HepG2 (cell line): ENCODE measurements around the gene ACKR4. TPM values are rescaled to one million over a fixed set of nuclear protein-coding genes. Genes with fewer than 3 reads are reported as not detected.

ENCODE experiments used
- ATAC-seq: fragments of 200-7000 bp; cut with Tn5 transposase; 3 replicates; pipeline ENCODE4 v1.9.1; 2020; ENCODE audit warnings: mild to moderate bottlenecking, moderate library complexity
- BruUV-seq: library from RNA; stranded (reverse); fragments of 400-500 nt; replicated peaks from 2 replicates; lab custom pipeline; 2021; lab: Mats Ljungman, UMichigan
- CTCF ChIA-PET: fragments of 300-600 bp; formaldehyde crosslinking; extraction: SDS; loops from one replicate; lab custom pipeline; 2021; ENCODE audit warnings: low total read pairs, inconsistent platforms, low intra/inter-chr PET ratio; lab: Yijun Ruan, JAX
- POLR2A ChIA-PET: fragments of 350-600 bp; sonication (Branson Sonifier 250); formaldehyde crosslinking; loops from one replicate; lab custom pipeline; 2020; ENCODE audit warnings: antibody characterized with exemption, inconsistent platforms; lab: Yijun Ruan, JAX
- DNase-seq: peaks from one replicate; pipeline ENCODE4 v3.0.0-alpha.2; 2015; ENCODE audit warnings: low spot score
- FAIRE-seq: peaks from 3 replicates; lab custom pipeline; 2011; peaks lifted over from hg19 to GRCh38; lab: Jason Lieb, UNC
- H2AFZ ChIP-seq: one replicate; pipeline ENCODE4 v1.6.1; 2011; ENCODE audit warnings: low read length, inconsistent platforms
- H3K27ac ChIP-seq: fragments of 300-600 bp; 3 replicates; pipeline ENCODE4 v1.8.0; 2011; ENCODE audit warnings: mixed run types, mild to moderate bottlenecking, mixed read lengths, low read length, inconsistent platforms; ENCODE audit not compliant: insufficient read depth; ENCODE audit errors: extremely low read length
- H3K27me3 ChIP-seq, 2 experiments: fragments of 200-600 bp in 1 of 2; 2 replicates in 1 of 2; 3 replicates in 1 of 2; pipeline versions ENCODE4 v1.6.0 to v1.8.0; 2011; ENCODE audit warnings: low read length in 2 of 2, mild to moderate bottlenecking in 2 of 2, moderate library complexity in 2 of 2, inconsistent platforms in 1 of 2; ENCODE audit not compliant: insufficient read depth in 2 of 2, control insufficient read depth in 1 of 2
- H3K36me3 ChIP-seq, 2 experiments: fragments of 200-600 bp in 1 of 2; replicated peaks in 1 of 2; 2 replicates in 1 of 2; 3 replicates in 1 of 2; pipeline versions ENCODE4 v1.5.1 to v1.8.0; 2011; ENCODE audit warnings: low read length in 2 of 2, inconsistent platforms in 1 of 2; ENCODE audit not compliant: insufficient read depth in 2 of 2, control insufficient read depth in 1 of 2
- H3K4me1 ChIP-seq: 2 replicates; pipeline ENCODE4 v1.5.1; 2012; ENCODE audit warnings: low read length, inconsistent platforms; ENCODE audit not compliant: insufficient read depth
- H3K4me2 ChIP-seq: 2 replicates; pipeline ENCODE4 v1.6.0; 2011; ENCODE audit warnings: low read depth, low read length, inconsistent platforms
- H3K4me3 ChIP-seq, 3 experiments: fragments of 200-600 bp in 1 of 3; sonication (generic), shearing (Covaris generic) in 1 of 3; replicated peaks in 1 of 3; 2 replicates each; pipeline ENCODE4 v1.5.1; 2011 to 2016; ENCODE audit warnings: low read length in 3 of 3, inconsistent platforms in 2 of 3, low read depth in 2 of 3, mild to moderate bottlenecking in 2 of 3, control low read depth in 1 of 3, mixed read lengths in 1 of 3; ENCODE audit not compliant: insufficient read depth in 1 of 3
- H3K79me2 ChIP-seq: one replicate; pipeline ENCODE4 v1.6.1; 2011; ENCODE audit warnings: low read length, inconsistent platforms; ENCODE audit not compliant: insufficient read depth
- H3K9ac ChIP-seq: 2 replicates; pipeline ENCODE4 v1.6.0; 2011; ENCODE audit warnings: mild to moderate bottlenecking, low read depth, low read length, inconsistent platforms; ENCODE audit not compliant: insufficient read depth
- H3K9me3 ChIP-seq: 2 replicates; pipeline ENCODE4 v1.5.1; 2012; ENCODE audit warnings: mild to moderate bottlenecking, low read length
- H4K20me1 ChIP-seq: 2 replicates; pipeline ENCODE4 v1.6.0; 2011; ENCODE audit warnings: inconsistent platforms, mild to moderate bottlenecking, low read length, moderate library complexity; ENCODE audit not compliant: insufficient read depth
- DNMT3B ChIP-seq: conservative IDR thresholded peaks from 2 replicates; pipeline ENCODE4 v1.6.1; 2016; ENCODE audit warnings: missing biosample characterization, control low read depth
- IRX3 ChIP-seq: sonication (generic); formaldehyde crosslinking; IDR thresholded peaks from 2 replicates; pipeline ENCODE4 v1.8.1; 2023; ENCODE audit warnings: mild to moderate bottlenecking, low read depth, missing genetic modification reagents, borderline replicate concordance
- MIER2 ChIP-seq: IDR thresholded peaks from 2 replicates; pipeline ENCODE4 v1.6.1; 2016; ENCODE audit warnings: missing biosample characterization, missing genetic modification reagents
- POLR2AphosphoS5 ChIP-seq: IDR thresholded peaks from 2 replicates; pipeline ENCODE4 v1.6.1; 2012; ENCODE audit warnings: low read depth, low read length
- RBFOX2 ChIP-seq: fragments of 200-400 bp; formaldehyde crosslinking; IDR thresholded peaks from 2 replicates; pipeline ENCODE4 v1.6.1; 2017; ENCODE audit warnings: low read depth, mild to moderate bottlenecking, low read length
- SAP130 ChIP-seq: IDR thresholded peaks from 2 replicates; pipeline ENCODE4 v1.6.1; 2016; ENCODE audit warnings: low read depth
- TOPORS ChIP-seq: sonication (generic); formaldehyde crosslinking; IDR thresholded peaks from 2 replicates; pipeline ENCODE4 v1.8.0; 2023; ENCODE audit warnings: mild to moderate bottlenecking, missing genetic modification reagents
- ZMAT3 ChIP-seq: sonication (generic); formaldehyde crosslinking; conservative IDR thresholded peaks from 2 replicates; pipeline ENCODE4 v1.7.0; 2021; ENCODE audit warnings: missing genetic modification reagents
- ZNF781 ChIP-seq: sonication (generic); formaldehyde crosslinking; IDR thresholded peaks from 2 replicates; pipeline ENCODE4 v1.5.1; 2020; ENCODE audit warnings: borderline replicate concordance, mild to moderate bottlenecking, missing genetic modification reagents; ENCODE audit errors: not compliant biosample characterization
- in situ Hi-C: cut with HindIII; loops from 2 replicates; pipeline ENCODE4 v1.10.0; 2017; ENCODE audit warnings: low pct_unique_long_range_greater_than_20kb; ENCODE audit not compliant: extremely low pct_ligation_motif_present
- intact Hi-C: fragments of 100-400 bp; cut with micrococcal nuclease; formaldehyde crosslinking; loops from one replicate; pipeline ENCODE4 v1.10.0; 2022; ENCODE audit not compliant: unreplicated experiment
- polyA plus RNA-seq, 8 experiments: library from polyadenylated mRNA; depleted of rRNA in 3 of 8; stranded (reverse) in 7 of 8; unstranded in 1 of 8; fragments of >200 nt; fragmentation: Illumina TruSeq in 4 of 8; extraction: Trizol in 4 of 8; gene quantifications; 2 replicates each; pipeline versions ENCODE4 v1.2.1 to v1.2.3, GENCODE V29; 2011 to 2016; ENCODE audit warnings: low read depth in 4 of 8, missing spikeins in 1 of 8, mixed read lengths in 1 of 8; ENCODE audit not compliant: insufficient read depth in 1 of 8
- total RNA-seq, 5 experiments: library from RNA; depleted of rRNA; stranded (reverse); fragments of >200 nt; fragmentation: Illumina TruSeq; extraction: Trizol; gene quantifications; 2 replicates each; pipeline ENCODE4 v1.2.3, GENCODE V29; 2016; ENCODE audit warnings: low read depth in 1 of 5
- TF ChIP-seq, protein P1 (sequence below): sonication (generic); formaldehyde crosslinking; IDR thresholded peaks from 2 replicates; pipeline ENCODE4 v1.4.0; 2020; ENCODE audit warnings: missing genetic modification reagents; ENCODE audit errors: not compliant biosample characterization
- TF ChIP-seq, protein P2 (sequence below): sonication (generic); formaldehyde crosslinking; IDR thresholded peaks from 2 replicates; pipeline ENCODE4 v1.4.0; 2020; ENCODE audit warnings: mild to moderate bottlenecking, low read depth, missing genetic modification reagents
- TF ChIP-seq, protein P3 (sequence below): sonication (generic); formaldehyde crosslinking; IDR thresholded peaks from 2 replicates; pipeline ENCODE4 v1.4.0; 2020; ENCODE audit warnings: missing genetic modification reagents, borderline replicate concordance

The ACKR4 gene
- total and polyA plus RNA-seq, 2 of the 13 experiments (the other 11 are each of a cell fraction or from before 2014, with no cell fraction given): 0.16 TPM; not detected in 1

DNA sequence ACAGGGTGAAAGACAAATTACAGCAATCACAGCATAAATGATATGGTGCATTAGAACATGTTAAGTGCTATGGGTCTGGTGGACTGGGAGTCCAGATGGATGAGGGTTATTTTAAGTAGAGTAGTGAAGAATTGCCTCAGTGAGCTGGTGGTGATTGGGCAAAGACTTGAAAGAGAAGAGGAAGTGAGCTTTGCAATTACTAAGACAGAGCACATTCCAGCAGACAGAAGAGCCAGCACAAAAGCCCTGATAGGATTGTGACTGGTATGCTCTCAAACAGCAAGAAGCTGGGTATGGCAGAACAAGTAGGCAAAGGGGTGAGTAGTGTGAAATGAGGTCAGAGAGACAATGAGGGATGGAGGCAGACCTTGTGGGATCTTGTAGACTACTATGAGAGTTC, 2.1 kb upstream of the ACKR4 start:
- Histone ChIP-seq H3K4me1 (peaks cover 7% of the 10 kb centered on the region; the same call in 1 of the 2 replicates), H3K4me2 (no peak overlapping the region), H3K27ac (no peak overlapping the region), H3K9ac (no peak overlapping the region), H3K27me3 (no peaks in the 10 kb centered on the region), H2AFZ (no peak overlapping the region), H3K36me3 (peaks cover 0 to 10% of the 10 kb centered on the region in 2 experiments; a peak in 2 of 5 replicates), H3K79me2 (no peaks in the 10 kb centered on the region), H4K20me1 (no peaks in the 10 kb centered on the region), H3K9me3 (no peaks in the 10 kb centered on the region), H3K4me3 (no peak overlapping the region)
- no peak for ATAC-seq
- BruUV-seq: no TSS peak
- no peak for DNase-seq
- in situ Hi-C loops (no loop called here), intact Hi-C loops (no loop called here)
- CTCF ChIA-PET: no interaction called here
- POLR2A ChIA-PET: no interaction called here
- no peak for FAIRE-seq
- TF ChIP-seq SAP130 (CRISPR knock-in tag): no peak
- TF ChIP-seq RBFOX2: no peak
- TF ChIP-seq, protein P1, sequence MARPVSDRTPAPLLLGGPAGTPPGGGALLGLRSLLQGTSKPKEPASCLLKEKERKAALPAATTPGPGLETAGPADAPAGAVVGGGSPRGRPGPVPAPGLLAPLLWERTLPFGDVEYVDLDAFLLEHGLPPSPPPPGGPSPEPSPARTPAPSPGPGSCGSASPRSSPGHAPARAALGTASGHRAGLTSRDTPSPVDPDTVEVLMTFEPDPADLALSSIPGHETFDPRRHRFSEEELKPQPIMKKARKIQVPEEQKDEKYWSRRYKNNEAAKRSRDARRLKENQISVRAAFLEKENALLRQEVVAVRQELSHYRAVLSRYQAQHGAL (CRISPR knock-in tag): no peak
- TF ChIP-seq ZNF781: no peak

DNA sequence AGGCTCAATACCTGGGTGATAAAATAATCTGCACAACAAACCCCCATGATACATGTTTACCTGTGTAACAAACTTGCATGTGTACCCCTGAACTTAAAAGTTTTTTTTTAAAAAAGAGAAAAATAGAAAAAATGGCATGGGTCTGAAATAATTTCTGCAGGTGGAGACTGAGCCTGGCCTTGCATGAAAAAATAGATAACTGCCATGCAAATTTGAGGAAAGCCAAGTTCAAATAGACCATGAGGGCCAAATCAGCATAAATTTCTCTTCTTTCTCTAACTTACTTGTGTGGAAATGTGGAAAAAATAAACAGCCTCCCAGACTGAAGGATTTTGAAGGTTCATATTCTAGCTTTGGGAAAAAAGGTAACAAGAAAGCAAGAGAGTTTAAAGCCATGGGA, 744 bp upstream of the ACKR4 start:
- Histone ChIP-seq H3K4me3 (no peak overlapping the region), H3K4me2 (no peak overlapping the region), H4K20me1 (no peaks in the 10 kb centered on the region), H3K36me3 (peaks cover 0 to 10% of the 10 kb centered on the region in 2 experiments; a peak in 2 of 5 replicates), H3K27me3 (no peaks in the 10 kb centered on the region), H3K4me1 (peaks cover 7% of the 10 kb centered on the region; the same call in 1 of the 2 replicates), H3K9me3 (no peaks in the 10 kb centered on the region), H2AFZ (no peak overlapping the region), H3K9ac (no peak overlapping the region), H3K79me2 (no peaks in the 10 kb centered on the region), H3K27ac (no peak overlapping the region)
- DNase-seq (no peak), FAIRE-seq (no peak), ATAC-seq (no peak)
- BruUV-seq: no TSS peak
- POLR2A ChIA-PET: no interaction called here
- CTCF ChIA-PET: no interaction called here
- intact Hi-C loops: no loop called here
- in situ Hi-C loops: no loop called here
- TF ChIP-seq ZMAT3 (no peak), TOPORS (no peak), MIER2 (CRISPR knock-in tag) (no peak), IRX3 (CRISPR knock-in tag) (no peak), POLR2AphosphoS5 (no peak), DNMT3B (no peak)
- TF ChIP-seq, protein P2, sequence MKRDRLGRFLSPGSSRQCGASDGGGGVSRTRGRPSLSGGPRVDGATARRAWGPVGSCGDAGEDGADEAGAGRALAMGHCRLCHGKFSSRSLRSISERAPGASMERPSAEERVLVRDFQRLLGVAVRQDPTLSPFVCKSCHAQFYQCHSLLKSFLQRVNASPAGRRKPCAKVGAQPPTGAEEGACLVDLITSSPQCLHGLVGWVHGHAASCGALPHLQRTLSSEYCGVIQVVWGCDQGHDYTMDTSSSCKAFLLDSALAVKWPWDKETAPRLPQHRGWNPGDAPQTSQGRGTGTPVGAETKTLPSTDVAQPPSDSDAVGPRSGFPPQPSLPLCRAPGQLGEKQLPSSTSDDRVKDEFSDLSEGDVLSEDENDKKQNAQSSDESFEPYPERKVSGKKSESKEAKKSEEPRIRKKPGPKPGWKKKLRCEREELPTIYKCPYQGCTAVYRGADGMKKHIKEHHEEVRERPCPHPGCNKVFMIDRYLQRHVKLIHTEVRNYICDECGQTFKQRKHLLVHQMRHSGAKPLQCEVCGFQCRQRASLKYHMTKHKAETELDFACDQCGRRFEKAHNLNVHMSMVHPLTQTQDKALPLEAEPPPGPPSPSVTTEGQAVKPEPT (CRISPR knock-in tag): no peak
- TF ChIP-seq, protein P3, sequence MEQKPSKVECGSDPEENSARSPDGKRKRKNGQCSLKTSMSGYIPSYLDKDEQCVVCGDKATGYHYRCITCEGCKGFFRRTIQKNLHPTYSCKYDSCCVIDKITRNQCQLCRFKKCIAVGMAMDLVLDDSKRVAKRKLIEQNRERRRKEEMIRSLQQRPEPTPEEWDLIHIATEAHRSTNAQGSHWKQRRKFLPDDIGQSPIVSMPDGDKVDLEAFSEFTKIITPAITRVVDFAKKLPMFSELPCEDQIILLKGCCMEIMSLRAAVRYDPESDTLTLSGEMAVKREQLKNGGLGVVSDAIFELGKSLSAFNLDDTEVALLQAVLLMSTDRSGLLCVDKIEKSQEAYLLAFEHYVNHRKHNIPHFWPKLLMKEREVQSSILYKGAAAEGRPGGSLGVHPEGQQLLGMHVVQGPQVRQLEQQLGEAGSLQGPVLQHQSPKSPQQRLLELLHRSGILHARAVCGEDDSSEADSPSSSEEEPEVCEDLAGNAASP (CRISPR knock-in tag): no peak
